Fibroblast of the aortic adventitia (primary cell): ENCODE measurements around the gene ALAS1. TPM values are rescaled to one million over a fixed set of nuclear protein-coding genes. Genes with fewer than 3 reads are reported as not detected.
A peak's percentile ranks its signal among the peaks of the same experiment; 100 is the strongest.

Source experiments
- DNase-seq: peaks from one replicate; pipeline ENCODE4 v3.0.0-alpha.2; 2010; ENCODE audit warnings: low read depth
- H3K4me3 ChIP-seq: 2 replicates; pipeline ENCODE4 v1.5.1; 2011; ENCODE audit warnings: low read depth, mild to moderate bottlenecking, control low read depth, low read length, moderate library complexity
- CTCF ChIP-seq: IDR thresholded peaks from 2 replicates; pipeline ENCODE4 v1.5.1; 2011; ENCODE audit warnings: mild to moderate bottlenecking, low read length, control low read depth, inconsistent platforms; ENCODE audit not compliant: insufficient read depth
- total RNA-seq: library from RNA; depleted of rRNA; stranded (reverse); fragments of >200 nt; gene quantifications from 2 replicates; pipeline ENCODE4 v1.2.3, GENCODE V29; 2012; ENCODE audit warnings: low replicate concordance

ALAS1 gene
- total RNA-seq, 1 donor = 40.8 TPM

DNA sequence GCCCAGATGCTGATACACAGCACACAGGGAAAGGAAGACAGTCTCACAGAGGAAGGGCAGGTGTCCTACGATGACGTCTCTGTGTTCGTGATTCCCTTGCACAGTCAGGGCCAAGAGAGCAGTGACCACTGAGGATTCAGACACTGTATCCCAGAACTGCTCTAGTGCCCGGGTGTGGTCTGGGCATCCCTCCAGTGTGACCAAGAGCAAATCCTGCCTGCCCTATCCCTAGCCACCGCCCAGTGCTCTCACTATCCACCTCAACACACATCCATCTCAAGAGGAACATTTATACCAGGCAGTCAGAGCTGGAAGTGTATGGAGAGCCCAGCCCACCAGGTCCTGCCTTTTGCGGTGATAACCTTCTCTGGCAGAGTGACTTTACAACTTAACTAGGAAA lies 51.7 kb downstream of the ALAS1 start:
- no peak for TF ChIP-seq CTCF
- DNase-seq = no peak
- H3K4me3 ChIP-seq = no peak overlapping the region

DNA sequence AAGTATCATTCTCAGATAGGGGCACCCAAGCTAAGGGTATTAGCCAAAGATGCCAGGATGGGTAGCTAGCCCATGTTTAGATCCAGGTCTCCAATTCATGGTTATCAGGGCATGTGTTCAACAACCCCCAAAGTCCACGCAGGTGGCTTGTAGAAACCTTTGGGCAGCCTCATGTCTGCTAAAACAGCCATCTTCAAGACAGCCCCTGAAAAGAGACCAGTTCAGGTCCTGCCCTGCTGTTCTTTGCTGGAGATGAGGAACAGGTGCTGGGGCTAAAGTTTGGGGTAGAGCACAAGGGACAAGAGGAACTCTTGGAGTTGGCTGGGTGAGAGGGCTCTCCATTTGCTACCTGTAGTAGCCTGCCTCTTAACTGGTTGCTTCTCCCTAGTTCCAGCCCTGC lies 52.2 kb downstream of the ALAS1 start:
- no peak for TF ChIP-seq CTCF
- DNase-seq = no peak
- H3K4me3 ChIP-seq = no peak overlapping the region

GRCh38 chr3:52253314-52254304 lies 55.6 kb downstream of the ALAS1 start:
- H3K4me3 ChIP-seq = no peak overlapping the region
- DNase-seq = no peak
- no peak for TF ChIP-seq CTCF

DNA sequence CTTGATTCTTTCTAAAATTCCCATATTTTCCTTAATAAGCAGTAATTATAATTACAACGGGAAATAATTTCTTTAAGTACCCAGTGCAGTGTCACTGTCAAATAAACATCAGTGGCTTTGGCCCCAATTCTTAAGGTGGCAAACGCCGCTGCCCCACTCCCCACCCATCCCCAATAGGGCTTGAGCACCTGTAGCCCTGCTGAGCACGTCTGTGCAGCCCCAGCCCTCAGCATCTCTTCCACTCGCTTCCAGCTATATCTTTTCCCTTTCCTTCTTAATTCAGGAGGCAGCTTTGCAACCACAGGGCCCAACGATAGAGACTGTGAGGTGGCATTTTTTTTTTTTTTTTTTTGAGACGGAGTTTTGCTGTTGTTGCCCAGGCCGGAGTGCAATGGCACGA lies 56.6 kb downstream of the ALAS1 start:
- no peak for DNase-seq
- no peak overlapping the region for H3K4me3 ChIP-seq
- TF ChIP-seq CTCF = no peak

- no peak for TF ChIP-seq CTCF
- no peak overlapping the region for H3K4me3 ChIP-seq
- DNase-seq = no peak
Measured at GRCh38 chr3:52256159-52256558, 58.2 kb downstream of the ALAS1 start.

DNA sequence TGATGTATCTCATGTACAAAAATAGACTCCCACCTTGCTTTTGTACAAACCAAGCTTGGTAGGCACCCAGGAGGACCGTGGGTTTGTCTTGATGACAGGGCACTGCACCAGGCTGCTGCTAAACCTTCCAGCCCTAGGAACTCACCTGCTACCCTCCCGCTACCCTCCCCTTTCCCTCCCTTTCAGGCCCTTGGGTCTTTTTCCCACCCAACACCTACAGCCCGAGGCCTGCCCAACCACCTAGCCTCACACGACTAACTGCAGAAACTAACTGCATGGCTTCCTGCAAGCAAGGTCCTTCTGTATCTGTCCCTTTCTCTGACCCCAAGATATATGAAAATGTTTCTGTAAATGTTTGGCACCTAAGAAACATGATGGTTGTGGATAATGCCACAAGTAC lies 58.7 kb downstream of the ALAS1 start:
- DNase-seq = no peak
- H3K4me3 ChIP-seq = no peak overlapping the region
- TF ChIP-seq CTCF = no peak

GRCh38 chr3:52257911-52258310 lies 60.0 kb downstream of the ALAS1 start:
- peak; percentile 83 for DNase-seq

More at GRCh38 chr3:52257911-52258310, 60.0 kb downstream of the ALAS1 start:
- TF ChIP-seq CTCF = no peak
- H3K4me3 ChIP-seq = no peak overlapping the region
